AG09309 (cell line): ENCODE measurements around the gene HSPA1B.
"Not testable (repeated sequence)": the region's sequence is repeated elsewhere in the genome, so short reads cannot be mapped to it uniquely, and the experiment has no call there.

Source experiments
- DNase-seq: peaks from one replicate; pipeline ENCODE4 v3.0.0-alpha.2; 2010; ENCODE audit warnings: low read depth
- H3K4me3 ChIP-seq: 2 replicates; pipeline ENCODE4 v1.5.1; 2011; ENCODE audit warnings: mild to moderate bottlenecking, low read depth, low read length, moderate library complexity; ENCODE audit not compliant: control insufficient read depth
- CTCF ChIP-seq: IDR thresholded peaks from 2 replicates; pipeline ENCODE4 v1.5.1; 2011; ENCODE audit warnings: mild to moderate bottlenecking, low read depth, low read length, inconsistent platforms; ENCODE audit not compliant: insufficient read depth, control insufficient read depth; ENCODE audit errors: missing control alignments

Gene HSPA1B

DNA sequence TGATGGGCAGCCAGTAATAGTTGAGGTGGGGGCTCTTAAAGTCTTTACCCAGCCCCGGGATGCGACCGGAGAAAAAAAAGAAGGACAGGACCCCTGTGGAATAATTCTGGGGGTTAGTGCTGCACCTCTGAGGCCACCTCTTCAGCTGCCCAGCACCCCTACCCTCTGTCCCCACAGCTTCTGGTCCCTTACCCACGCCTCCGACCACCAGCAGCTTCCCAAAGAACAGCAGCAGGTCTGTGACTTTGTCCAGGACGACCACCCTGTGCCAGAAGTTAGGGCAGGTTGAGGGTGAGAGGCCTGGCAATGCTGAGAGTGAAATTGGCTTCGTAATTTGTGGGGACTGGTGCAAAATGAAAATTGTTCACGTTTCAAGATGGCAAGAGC lies 37.3 kb downstream of the HSPA1B start:
- no peak for TF ChIP-seq CTCF
- DNase-seq = no peak

GRCh38 chr6:31865205-31866118 lies 37.9 kb downstream of the HSPA1B start:
- DNase-seq = no peak
- no peak for TF ChIP-seq CTCF
- H3K4me3 ChIP-seq = no peak overlapping the region

More for the DNA sequence above, 37.3 kb downstream of the HSPA1B start:
- no peak overlapping the region for H3K4me3 ChIP-seq

- H3K4me3 ChIP-seq, DNase-seq: not testable (repeated sequence)
Measured at GRCh38 chr6:31868658-31868971, 41.1 kb downstream of the HSPA1B start.

DNA sequence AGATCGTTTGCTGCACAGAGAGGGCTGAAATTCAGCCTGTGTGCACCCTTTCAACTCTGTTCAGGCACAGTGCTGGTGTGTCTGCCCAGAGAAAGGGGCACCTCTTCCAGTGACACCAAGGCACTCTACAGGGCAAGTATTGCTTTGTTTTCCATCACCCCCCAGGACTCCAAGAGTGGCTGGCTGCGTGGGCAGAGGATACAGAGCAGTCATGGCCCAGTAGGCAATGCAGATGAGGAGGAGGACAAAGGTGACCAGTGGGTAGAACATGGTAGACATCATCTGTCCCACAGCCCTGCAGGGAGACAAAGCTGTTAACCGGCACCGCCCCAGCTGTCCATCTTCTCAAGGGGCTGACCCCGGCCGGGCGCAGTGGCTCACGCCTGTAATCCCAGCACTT lies 41.8 kb downstream of the HSPA1B start:
- no peak for TF ChIP-seq CTCF
- no peak for DNase-seq
- no peak overlapping the region for H3K4me3 ChIP-seq

GRCh38 chr6:31870385-31870921 lies 42.9 kb downstream of the HSPA1B start:
- TF ChIP-seq CTCF = no peak
- DNase-seq = no peak
- H3K4me3 ChIP-seq = no peak overlapping the region

DNA sequence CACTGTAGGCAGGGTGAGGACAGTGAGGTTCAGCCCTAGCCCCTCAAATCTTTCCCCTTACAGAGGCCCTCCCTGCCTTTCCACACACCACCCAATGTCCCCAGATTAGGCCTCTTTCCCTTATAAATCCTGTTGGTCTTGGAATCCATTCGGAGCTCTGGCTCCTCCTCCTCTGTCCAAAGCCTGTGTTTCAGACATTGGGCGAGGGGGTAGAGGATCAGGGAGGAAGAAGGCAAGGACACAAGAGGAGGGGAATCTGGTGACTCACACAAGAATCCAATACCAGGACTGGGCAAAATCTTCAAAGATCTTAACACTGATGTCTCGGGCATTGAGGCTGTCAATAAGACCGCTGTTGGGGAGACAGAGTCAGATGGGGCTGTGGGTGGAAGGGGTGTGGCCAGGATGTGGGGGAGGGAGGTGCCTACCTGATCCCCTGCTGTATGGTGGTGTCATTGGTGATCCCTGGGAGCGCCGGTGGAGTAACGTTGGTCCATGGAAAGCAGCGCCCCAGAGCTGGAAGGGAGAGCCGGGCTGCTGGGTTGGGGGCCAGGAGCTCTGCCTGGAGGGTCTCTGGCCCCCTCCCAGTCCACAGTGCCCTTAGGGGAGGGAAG lies 43.6 kb downstream of the HSPA1B start:
- DNase-seq = no peak
- TF ChIP-seq CTCF = no peak
- no peak overlapping the region for H3K4me3 ChIP-seq

DNA sequence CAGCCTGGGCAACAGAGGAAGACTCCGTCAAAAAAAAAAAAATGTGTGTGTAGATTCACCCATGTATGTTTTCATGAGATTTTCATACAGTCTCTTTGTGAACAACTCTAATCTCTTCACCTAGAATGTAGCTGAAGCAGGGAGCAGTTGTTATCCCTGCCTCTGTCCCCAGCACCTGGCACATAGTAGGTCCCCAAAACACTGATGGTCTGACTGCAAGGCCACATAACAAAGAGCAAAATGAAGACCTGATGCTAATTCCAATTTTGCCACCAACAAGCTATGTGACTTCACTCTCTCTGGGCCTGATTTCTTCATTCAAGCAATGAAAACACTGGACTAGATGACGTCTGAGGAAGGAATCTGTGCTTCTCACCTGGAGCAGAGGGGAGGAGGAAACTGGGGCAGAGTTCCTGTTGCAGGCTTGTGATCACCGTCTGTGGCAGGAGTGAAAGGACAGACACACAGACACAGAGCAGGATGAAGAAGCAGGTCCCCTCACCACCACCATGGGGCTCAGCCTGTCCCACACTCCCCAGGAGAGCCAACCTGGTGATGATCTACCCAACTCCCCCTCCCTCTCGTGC lies 46.6 kb downstream of the HSPA1B start:
- no peak overlapping the region for H3K4me3 ChIP-seq
- DNase-seq = no peak
- no peak for TF ChIP-seq CTCF
